ENCODE results near the gene ATRIP. TPM values are rescaled to one million over a fixed set of nuclear protein-coding genes. Genes with fewer than 3 reads are reported as not detected.

The ATRIP gene
- total RNA-seq, 1 experiment from 2014 or later: 11.9 TPM

GRCh38 chr3:48404440-48405342 lies 41.8 kb upstream of the ATRIP start:
- no peaks in the 10 kb centered on the region for H3K36me3 ChIP-seq (ENCODE audit: control insufficient read depth, insufficient read depth, low read length)
- in situ Hi-C loops (cut with HindIII; ENCODE audit: low pct_unique_long_range_greater_than_20kb, low sequenced_read_pairs): no loop called here
- BruUV-seq (replicated peaks): no TSS peak
- no peak for DNase-seq (ENCODE audit: low read depth, low spot score)
- POLR2A ChIA-PET: no interaction called here
- no peak for TF ChIP-seq POLR2AphosphoS5 (IDR thresholded peaks at IDR 0.05; ENCODE audit: low read depth, low read length)
- no peak for TF ChIP-seq TCF7L2 (IDR thresholded peaks at IDR 0.05; ENCODE audit: low read depth, low read length)
- TF ChIP-seq SIN3A (IDR thresholded peaks at IDR 0.05; ENCODE audit: borderline replicate concordance, insufficient read depth, low read depth, low read length): no peak
- TF ChIP-seq CTCF (IDR thresholded peaks at IDR 0.05): no peak
- no peak for TF ChIP-seq REST (IDR thresholded peaks at IDR 0.05; ENCODE audit: insufficient read depth in 1 of 2, low read depth in 2 of 2, low read length in 1 of 2)
- intact Hi-C loops (cut with micrococcal nuclease; ENCODE audit: unreplicated experiment): loop anchor here (5.0 kb wide), 1 partner anchor 33 kb away; no protein-coding TSS in a partner anchor
- H3K27ac ChIP-seq (ENCODE audit: low read length): no peak overlapping the region
- H3K9me3 ChIP-seq (ENCODE audit: control insufficient read depth, insufficient read depth, low read depth, low read length): no peaks in the 10 kb centered on the region
- H3K4me3 ChIP-seq (ENCODE audit: low read depth in 2 of 2, low read length in 2 of 2): no peak overlapping the region
- CTCF ChIA-PET: interaction anchor here (1.3 kb wide), 1 partner anchor 31 kb away, joined by 7 read pairs; no protein-coding TSS in a partner anchor
- no peak for ATAC-seq
- no peaks in the 10 kb centered on the region for H3K4me1 ChIP-seq (ENCODE audit: control insufficient read depth, insufficient read depth, low read length)
- H3K27me3 ChIP-seq (ENCODE audit: control insufficient read depth, insufficient read depth, low read length): no peaks in the 10 kb centered on the region

DNA sequence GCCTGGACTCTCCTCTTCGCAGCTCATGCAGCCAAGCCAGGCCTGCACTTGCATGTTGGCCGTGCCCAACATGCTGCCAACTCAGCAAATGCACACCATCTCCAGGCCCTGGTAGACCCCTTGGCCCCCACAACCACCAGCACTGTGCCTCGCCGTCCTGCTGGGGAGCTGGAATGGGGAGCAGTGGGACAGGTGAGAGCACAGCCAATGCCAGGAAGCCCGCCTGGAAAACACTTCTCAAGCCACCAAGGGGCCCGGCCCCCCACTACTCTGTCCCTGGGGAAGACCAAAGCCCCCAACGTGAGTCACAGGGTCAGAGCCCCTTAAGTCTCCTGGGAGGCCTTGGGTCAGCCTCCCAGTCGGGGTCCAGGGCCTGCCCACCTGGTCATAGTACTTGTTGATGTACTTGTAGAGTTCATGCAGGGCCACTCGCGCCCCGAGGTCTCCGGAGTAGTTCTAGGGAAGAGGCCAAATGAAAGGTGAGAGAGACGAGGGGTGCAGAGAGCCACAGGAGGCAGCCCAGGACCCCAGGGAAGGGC lies 41.1 kb upstream of the ATRIP start:
- Histone ChIP-seq H3K27ac (ENCODE audit: low read length) (no peak overlapping the region), H3K9me3 (ENCODE audit: control insufficient read depth, insufficient read depth, low read depth, low read length) (no peaks in the 10 kb centered on the region), H3K36me3 (ENCODE audit: control insufficient read depth, insufficient read depth, low read length) (no peaks in the 10 kb centered on the region), H3K27me3 (ENCODE audit: control insufficient read depth, insufficient read depth, low read length) (no peaks in the 10 kb centered on the region), H3K4me3 (ENCODE audit: low read depth in 2 of 2, low read length in 2 of 2) (no peak overlapping the region), H3K4me1 (ENCODE audit: control insufficient read depth, insufficient read depth, low read length) (no peaks in the 10 kb centered on the region)
- ChIA-PET CTCF (interaction anchor here (1.3 kb wide), 1 partner anchor 31 kb away, joined by 7 read pairs; no protein-coding TSS in a partner anchor), POLR2A (no interaction called here)
- DNase-seq (ENCODE audit: low read depth, low spot score) (no peak), ATAC-seq (no peak)
- TF ChIP-seq SIN3A (IDR thresholded peaks at IDR 0.05; ENCODE audit: borderline replicate concordance, insufficient read depth, low read depth, low read length): no peak
- TF ChIP-seq REST (IDR thresholded peaks at IDR 0.05; ENCODE audit: insufficient read depth in 1 of 2, low read depth in 2 of 2, low read length in 1 of 2): no peak
- TF ChIP-seq TCF7L2 (IDR thresholded peaks at IDR 0.05; ENCODE audit: low read depth, low read length): no peak
- TF ChIP-seq POLR2AphosphoS5 (IDR thresholded peaks at IDR 0.05; ENCODE audit: low read depth, low read length): no peak
- no peak for TF ChIP-seq CTCF (IDR thresholded peaks at IDR 0.05)
- BruUV-seq (replicated peaks): no TSS peak
- in situ Hi-C loops (cut with HindIII; ENCODE audit: low pct_unique_long_range_greater_than_20kb, low sequenced_read_pairs) (no loop called here), intact Hi-C loops (cut with micrococcal nuclease; ENCODE audit: unreplicated experiment) (no loop called here)

Measured in Panc1 (cell line).